Tibial artery (tissue), 4 donors: Measurements from ENCODE around the gene TTC28.

Experiments used
- DNase-seq, 2 donors: peaks; one replicate each; pipeline ENCODE4 v3.0.0-alpha.2; 2019
- H3K27ac ChIP-seq, 2 donors: fragments of 200-600 bp; sonication (generic) in 1 of 2; 1 replicate in 1 of 2; 2 replicates in 1 of 2; pipeline ENCODE4 v1.5.1; 2018 to 2019; ENCODE audit warnings: mild to moderate bottlenecking in 1 of 2
- H3K27me3 ChIP-seq, 2 donors: fragments of 200-600 bp; sonication (generic) in 1 of 2; one replicate each; pipeline versions ENCODE4 v1.5.1 to v1.6.0; 2016 to 2019
- H3K36me3 ChIP-seq, 3 donors: fragments of 200-600 bp; sonication (generic) in 2 of 3; one replicate each; pipeline ENCODE4 v1.5.1; 2016 to 2019; ENCODE audit warnings: mild to moderate bottlenecking in 2 of 3
- H3K4me1 ChIP-seq, 4 donors: fragments of 200-600 bp; sonication (generic) in 2 of 4; 1 replicate in 3 of 4; 2 replicates in 1 of 4; pipeline ENCODE4 v1.5.1; 2016 to 2019
- H3K4me3 ChIP-seq, 2 donors: fragments of 200-600 bp; sonication (generic) in 1 of 2; 1 replicate in 1 of 2; 2 replicates in 1 of 2; pipeline ENCODE4 v1.5.1; 2018 to 2019; ENCODE audit warnings: mild to moderate bottlenecking in 2 of 2
- H3K9me3 ChIP-seq, 3 donors: fragments of 200-600 bp; sonication (generic) in 1 of 3; one replicate each; pipeline ENCODE4 v1.5.1; 2016 to 2019
- intact Hi-C: fragments of 100-400 bp; cut with DNase I; formaldehyde crosslinking; loops from one replicate; pipeline ENCODE4 v1.15.0; 2023; ENCODE audit warnings: low total_unique reads
- TF ChIP-seq, protein P1 (sequence below), 2 experiments: fragments of 200-600 bp in 1 of 2; fragments of 450-650 bp in 1 of 2; IDR thresholded peaks; one replicate each; pipeline ENCODE4 v1.5.1; 2017 to 2019; ENCODE audit warnings: antibody characterized with exemption in 2 of 2, mild to moderate bottlenecking in 1 of 2, moderate library complexity in 1 of 2

TTC28 gene

DNA sequence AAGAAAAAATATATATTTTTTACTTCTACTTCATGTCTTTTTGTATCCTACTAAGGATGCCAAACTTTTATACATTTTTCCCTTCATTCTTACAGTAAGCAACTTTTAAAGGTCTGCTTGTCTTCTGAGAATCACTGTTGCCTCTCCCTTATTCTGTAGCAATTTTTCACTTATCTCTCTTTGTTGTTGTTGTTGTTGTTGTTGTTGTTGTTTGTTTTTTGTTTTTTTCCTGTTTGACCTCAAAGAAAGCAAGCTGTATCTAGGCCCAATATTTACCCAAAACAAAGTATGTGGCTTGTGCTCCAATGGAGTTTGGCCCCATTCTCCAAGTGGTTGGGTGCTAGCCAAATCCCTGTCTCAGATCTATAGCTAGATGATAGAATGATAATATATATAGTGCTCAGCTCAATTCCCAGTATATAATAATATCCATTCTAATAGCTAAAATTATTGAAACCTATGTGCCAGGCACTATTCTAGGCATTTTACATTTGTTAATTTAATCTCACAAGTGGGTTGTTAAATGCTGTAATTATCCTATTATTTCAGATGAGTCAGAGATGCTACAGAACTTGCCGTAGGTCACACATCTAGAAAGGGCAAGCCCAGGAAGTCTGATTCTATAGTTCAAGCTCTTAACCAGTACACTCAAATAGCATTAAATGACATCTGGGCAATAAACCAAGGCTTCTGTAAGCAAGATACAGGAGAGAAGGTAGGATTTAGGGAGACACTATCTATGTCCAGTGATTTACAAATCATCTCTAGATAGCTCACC lies 555.5 kb downstream of the TTC28 start:
- Histone ChIP-seq H3K4me1 (peaks cover 0 to 11% (median 2%) of the 10 kb centered on the region in 4 donors), H3K27ac (no peak overlapping the region), H3K9me3 (no peaks in the 10 kb centered on the region), H3K36me3 (no peaks in the 10 kb centered on the region), H3K27me3 (no peaks in the 10 kb centered on the region), H3K4me3 (no peak overlapping the region)
- DNase-seq = no peak
- intact Hi-C loops = no loop called here
- TF ChIP-seq, protein P1, sequence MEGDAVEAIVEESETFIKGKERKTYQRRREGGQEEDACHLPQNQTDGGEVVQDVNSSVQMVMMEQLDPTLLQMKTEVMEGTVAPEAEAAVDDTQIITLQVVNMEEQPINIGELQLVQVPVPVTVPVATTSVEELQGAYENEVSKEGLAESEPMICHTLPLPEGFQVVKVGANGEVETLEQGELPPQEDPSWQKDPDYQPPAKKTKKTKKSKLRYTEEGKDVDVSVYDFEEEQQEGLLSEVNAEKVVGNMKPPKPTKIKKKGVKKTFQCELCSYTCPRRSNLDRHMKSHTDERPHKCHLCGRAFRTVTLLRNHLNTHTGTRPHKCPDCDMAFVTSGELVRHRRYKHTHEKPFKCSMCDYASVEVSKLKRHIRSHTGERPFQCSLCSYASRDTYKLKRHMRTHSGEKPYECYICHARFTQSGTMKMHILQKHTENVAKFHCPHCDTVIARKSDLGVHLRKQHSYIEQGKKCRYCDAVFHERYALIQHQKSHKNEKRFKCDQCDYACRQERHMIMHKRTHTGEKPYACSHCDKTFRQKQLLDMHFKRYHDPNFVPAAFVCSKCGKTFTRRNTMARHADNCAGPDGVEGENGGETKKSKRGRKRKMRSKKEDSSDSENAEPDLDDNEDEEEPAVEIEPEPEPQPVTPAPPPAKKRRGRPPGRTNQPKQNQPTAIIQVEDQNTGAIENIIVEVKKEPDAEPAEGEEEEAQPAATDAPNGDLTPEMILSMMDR (IDR thresholded peaks at IDR 0.05) = no peak

DNA sequence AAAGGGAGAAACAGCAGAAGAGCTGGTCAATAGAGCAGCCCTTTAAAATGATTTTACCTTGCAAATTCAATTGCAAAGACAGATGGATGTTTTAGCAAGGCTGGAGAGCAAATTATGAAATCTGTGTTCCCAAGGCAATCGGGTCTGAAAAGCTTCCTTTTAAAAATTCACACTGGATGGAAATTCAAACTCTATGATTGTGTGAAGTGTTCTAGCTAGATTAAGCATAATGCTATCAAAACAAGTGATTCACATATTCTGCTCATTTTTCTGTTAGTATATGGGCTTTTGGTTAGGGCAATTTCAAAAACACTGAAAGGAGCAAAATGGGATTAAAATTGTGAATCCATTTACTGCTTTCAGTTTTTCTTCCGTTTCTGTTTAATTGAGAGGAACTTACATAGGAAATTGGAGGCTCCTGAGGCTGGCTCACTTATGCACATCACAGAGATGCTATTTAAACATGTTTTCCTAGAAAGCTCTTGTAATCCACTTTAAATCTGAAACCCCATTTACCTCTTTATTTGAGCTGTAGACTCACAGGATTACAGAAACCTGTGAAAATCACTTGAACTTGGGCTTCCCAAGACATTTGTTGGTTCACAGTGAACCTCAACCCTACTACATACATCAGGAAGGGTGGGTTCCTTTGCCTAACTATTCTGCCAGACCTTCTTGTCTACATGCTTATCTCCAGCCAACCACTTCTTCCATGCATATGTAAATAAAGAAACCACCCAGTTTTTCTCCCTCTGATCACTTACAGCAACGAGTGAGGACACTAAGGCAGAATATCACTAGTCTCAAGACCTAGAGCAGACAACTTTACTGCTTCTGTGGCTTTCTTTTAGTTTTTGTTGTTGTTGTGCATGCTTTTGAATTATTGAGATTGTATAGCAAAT lies 558.7 kb downstream of the TTC28 start:
- Histone ChIP-seq H3K36me3 (no peaks in the 10 kb centered on the region), H3K4me3 (no peak overlapping the region), H3K27me3 (no peaks in the 10 kb centered on the region), H3K4me1 (peaks cover 0 to 23% (median 8%) of the 10 kb centered on the region in 4 donors), H3K27ac (no peak overlapping the region), H3K9me3 (no peaks in the 10 kb centered on the region)
- TF ChIP-seq, protein P1 (IDR thresholded peaks at IDR 0.05) = no peak
- intact Hi-C loops = no loop called here
- DNase-seq = no peak

DNA sequence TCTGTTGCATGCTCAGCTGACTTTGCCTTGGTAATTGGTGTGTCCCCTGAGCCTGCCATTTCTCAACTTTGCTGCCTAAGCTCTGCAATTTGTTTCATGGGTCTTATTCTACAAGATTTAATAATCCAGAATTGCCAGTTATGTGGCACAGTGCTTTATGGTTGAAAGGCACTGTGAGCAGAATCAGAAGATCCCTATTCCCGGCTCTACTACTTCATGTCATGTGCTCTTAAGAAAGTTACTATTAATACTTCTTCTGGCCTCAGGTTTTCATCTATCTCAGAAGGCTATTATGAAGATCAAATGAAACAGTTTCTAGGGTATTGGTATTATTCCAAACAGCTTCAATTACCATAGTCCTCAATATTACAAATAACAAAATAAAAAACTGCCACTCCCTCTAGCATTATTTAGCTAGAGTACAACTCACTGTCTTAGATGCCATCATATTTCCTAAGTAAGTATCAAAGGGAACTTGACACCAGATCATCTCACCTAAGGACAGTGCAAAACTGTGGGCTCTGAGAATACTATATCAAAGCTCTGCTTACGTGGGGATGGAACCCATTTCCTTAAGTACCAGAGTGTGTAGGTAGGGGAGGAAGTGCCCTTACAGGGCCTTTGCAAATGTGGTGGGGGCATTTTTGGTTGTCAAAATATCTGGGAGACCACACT lies 560.5 kb downstream of the TTC28 start:
- DNase-seq = no peak
- Histone ChIP-seq H3K4me1 (peaks cover 0 to 30% (median 13%) of the 10 kb centered on the region in 4 donors), H3K4me3 (no peak overlapping the region), H3K27ac (no peak overlapping the region), H3K9me3 (no peaks in the 10 kb centered on the region), H3K36me3 (no peaks in the 10 kb centered on the region), H3K27me3 (no peaks in the 10 kb centered on the region)
- intact Hi-C loops = no loop called here
- TF ChIP-seq, protein P1 (IDR thresholded peaks at IDR 0.05) = no peak

DNA sequence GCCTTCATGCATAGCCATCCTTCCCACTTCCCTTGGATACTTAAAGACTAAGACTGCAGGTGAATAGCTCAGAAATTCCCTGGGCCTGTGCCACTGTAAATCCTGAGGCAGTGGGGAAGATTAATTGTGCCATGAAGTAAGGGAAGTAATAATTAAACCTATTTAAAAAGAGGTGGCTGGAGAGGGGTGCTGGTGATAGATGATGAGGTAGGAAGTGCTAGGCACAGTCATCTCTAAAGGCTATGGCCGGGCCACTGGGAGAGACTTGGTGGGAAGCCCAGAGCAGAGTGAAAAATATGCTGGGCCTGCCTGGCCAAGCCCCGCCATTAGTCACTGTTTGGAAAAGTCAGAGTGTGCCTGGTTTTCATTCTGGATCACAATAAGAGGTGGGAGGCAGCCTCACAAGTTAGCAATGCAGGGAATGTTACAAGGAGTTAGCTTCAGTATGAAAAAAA lies 563.4 kb downstream of the TTC28 start:
- peak; percentile 66 to 74 for DNase-seq

DNA sequence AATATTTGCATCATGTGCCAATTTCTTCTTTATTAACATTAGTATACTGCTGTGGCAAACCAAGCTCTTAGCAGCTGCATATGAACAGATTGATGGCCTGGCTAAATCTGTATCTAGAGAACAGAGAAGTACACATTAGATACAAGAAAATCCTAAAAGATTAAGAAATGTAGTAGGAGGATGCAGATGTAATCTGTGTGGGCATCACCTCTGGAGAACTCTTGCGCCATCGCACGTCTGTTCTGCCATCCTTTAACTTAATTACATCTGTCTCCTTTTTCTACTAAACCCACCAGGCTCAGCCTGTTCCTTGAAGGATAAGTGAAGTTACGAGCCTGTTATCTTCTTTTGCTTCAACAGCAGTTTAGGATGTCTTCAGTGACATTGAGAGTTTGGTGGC lies 564.2 kb downstream of the TTC28 start:
- no peaks in the 10 kb centered on the region for H3K36me3 ChIP-seq
- intact Hi-C loops = no loop called here
- no peaks in the 10 kb centered on the region for H3K27me3 ChIP-seq
- no peaks in the 10 kb centered on the region for H3K9me3 ChIP-seq
- no peak for DNase-seq
- no peak overlapping the region for H3K4me3 ChIP-seq
- TF ChIP-seq, protein P1 (IDR thresholded peaks at IDR 0.05) = no peak
- peaks cover 0 to 38% (median 13%) of the 10 kb centered on the region in 4 donors for H3K4me1 ChIP-seq
- H3K27ac ChIP-seq = no peak overlapping the region

More for the DNA sequence above, 563.4 kb downstream of the TTC28 start:
- intact Hi-C loops = no loop called here
- Histone ChIP-seq H3K36me3 (no peaks in the 10 kb centered on the region), H3K27ac (peak overlapping the region in 1 of 2 donors; percentile 36), H3K27me3 (no peaks in the 10 kb centered on the region), H3K4me3 (no peak overlapping the region), H3K9me3 (no peaks in the 10 kb centered on the region), H3K4me1 (peaks cover 0 to 45% (median 15%) of the 10 kb centered on the region in 4 donors)
- TF ChIP-seq, protein P1 (IDR thresholded peaks at IDR 0.05) = no peak
